ENCODE data around the gene ACTRT2. TPM values are rescaled to one million over a fixed set of nuclear protein-coding genes. Genes with fewer than 3 reads are reported as not detected.

ACTRT2 gene
- total RNA-seq, 1 experiment from 2014 or later, result not detected

GRCh38 chr1:2980073-2980791 lies 41.0 kb upstream of the ACTRT2 start:
- no CpG with 5 or more reads among the region's 25 CpGs for WGBS (ENCODE audit: extremely low coverage, insufficient read length, low lambda C conversion rate)
- Histone ChIP-seq H3K79me2 (ENCODE audit: insufficient read depth, low read length) (no peaks in the 10 kb centered on the region), H4K20me1 (ENCODE audit: control insufficient read depth, insufficient read depth, insufficient read length) (no peaks in the 10 kb centered on the region), H3T11ph (ENCODE audit: low read length) (no peak overlapping the region), H3K4ac (ENCODE audit: low read depth, low read length) (no peak overlapping the region), H3K14ac (ENCODE audit: insufficient read depth, low read length) (no peak overlapping the region), H3K9me3 (ENCODE audit: control insufficient read depth, low read depth, low read length) (peaks cover 67% of the 10 kb centered on the region), H3K23me2 (ENCODE audit: insufficient read length, low read depth, low read length, poor library complexity, severe bottlenecking) (no peaks in the 10 kb centered on the region), H4K8ac (replicated peaks; ENCODE audit: insufficient read length, low read depth, low read length) (no peak overlapping the region), H3K18ac (ENCODE audit: insufficient read length, low read depth, low read length) (no peak overlapping the region), H3K27ac (ENCODE audit: insufficient read length, low read depth, low read length) (no peak overlapping the region), H3K23ac (ENCODE audit: insufficient read length, low read depth, low read length) (no peak overlapping the region), H3K9ac (ENCODE audit: extremely low read depth, insufficient read length, low read length) (no peak overlapping the region), H4K91ac (ENCODE audit: insufficient read length, low read depth, low read length) (no peak overlapping the region), H2AK5ac (ENCODE audit: insufficient read length, low read length) (no peak overlapping the region), H2BK15ac (ENCODE audit: low read depth, low read length) (no peak overlapping the region), H2BK20ac (ENCODE audit: low read depth, low read length, poor library complexity, severe bottlenecking) (no peak overlapping the region), H2AFZ (ENCODE audit: low read length) (no peak overlapping the region), H2BK12ac (ENCODE audit: insufficient read length, low read depth, low read length) (no peak overlapping the region), H3K79me1 (ENCODE audit: insufficient read depth, low read depth, low read length, poor library complexity, severe bottlenecking) (no peaks in the 10 kb centered on the region), H3K56ac (ENCODE audit: insufficient read length, low read depth, low read length) (no peak overlapping the region), H4K5ac (ENCODE audit: insufficient read length, low read depth, low read length) (no peak overlapping the region), H3K27me3 (ENCODE audit: insufficient read depth, low read length) (no peaks in the 10 kb centered on the region), H3K4me1 (ENCODE audit: insufficient read depth, low read length) (no peaks in the 10 kb centered on the region), H2BK5ac (ENCODE audit: insufficient read length, low read length) (no peak overlapping the region), H2BK120ac (ENCODE audit: low read depth, low read length, poor library complexity, severe bottlenecking) (no peak overlapping the region), H3K4me2 (ENCODE audit: insufficient read depth, insufficient read length, low read length) (no peak overlapping the region)
- H3K36me3 Mint-ChIP-seq (ENCODE audit: insufficient read depth in 1 of 3, low read depth in 3 of 3), result peaks cover 0 to 14% (median 0%) of the 10 kb centered on the region in 3 experiments; a peak in 2 of 7 replicates
- H3K27me3 Mint-ChIP-seq (ENCODE audit: low read depth), result peaks cover 5% of the 10 kb centered on the region
- no peak overlapping the region for H3K4me3 Mint-ChIP-seq
- DNase-seq, result no peak
- peaks cover 0 to 5% of the 10 kb centered on the region in 2 experiments; a peak in 1 of 4 replicates for H3K4me1 Mint-ChIP-seq
- no peak for TF ChIP-seq CTCF (conservative IDR thresholded peaks at IDR 0.05)
- no peak overlapping the region for H3K27ac Mint-ChIP-seq
- H3K9me3 Mint-ChIP-seq, result peaks cover 0 to 52% of the 10 kb centered on the region in 2 experiments; a peak in 2 of 5 replicates
